GM19043 (cell line): Measurements from ENCODE around the gene SLC39A11.
A peak's percentile ranks its signal among the peaks of the same experiment; 100 is the strongest.
"Not testable (repeated sequence)": the region's sequence is repeated elsewhere in the genome, so short reads cannot be mapped to it uniquely, and the experiment has no call there.

ENCODE experiments used
- ATAC-seq: cut with Tn5 transposase; IDR thresholded peaks from one replicate; pipeline ENCODE4 v1.9.1; 2021; ENCODE audit warnings: low read depth; ENCODE audit not compliant: unreplicated experiment

Gene SLC39A11

GRCh38 chr17:72648702-72649101 is 443.8 kb downstream of the SLC39A11 start:
- ATAC-seq = no peak

- ATAC-seq = no peak
These were observed 446.3 kb downstream of the SLC39A11 start for GRCh38 chr17:72646176-72646575.

- no peak for ATAC-seq
These were observed 448.0 kb downstream of the SLC39A11 start for GRCh38 chr17:72644492-72644891.

GRCh38 chr17:72643575-72644216 is 448.8 kb downstream of the SLC39A11 start:
- no peak for ATAC-seq

- ATAC-seq = no peak
These were observed 449.8 kb downstream of the SLC39A11 start for GRCh38 chr17:72642720-72643119.

GRCh38 chr17:72640415-72641165 is 451.9 kb downstream of the SLC39A11 start:
- no peak for ATAC-seq

GRCh38 chr17:72639711-72640110 is 452.8 kb downstream of the SLC39A11 start:
- no peak for ATAC-seq

GRCh38 chr17:72638932-72639331 is 453.6 kb downstream of the SLC39A11 start:
- ATAC-seq = not testable (repeated sequence)

GRCh38 chr17:72635034-72635635 is 457.4 kb downstream of the SLC39A11 start:
- no peak for ATAC-seq

GRCh38 chr17:72634621-72635020 is 457.9 kb downstream of the SLC39A11 start:
- no peak for ATAC-seq

GRCh38 chr17:72631949-72632684 is 460.4 kb downstream of the SLC39A11 start:
- ATAC-seq = no peak

GRCh38 chr17:72631568-72631948 is 460.9 kb downstream of the SLC39A11 start:
- ATAC-seq = no peak

- ATAC-seq = no peak
These were observed 467.8 kb downstream of the SLC39A11 start for GRCh38 chr17:72624652-72625051.

GRCh38 chr17:72624226-72624625 is 468.3 kb downstream of the SLC39A11 start:
- ATAC-seq = no peak

- no peak for ATAC-seq
These were observed 469.6 kb downstream of the SLC39A11 start for GRCh38 chr17:72622661-72623433.

- ATAC-seq = no peak
These were observed 472.4 kb downstream of the SLC39A11 start for GRCh38 chr17:72619976-72620650.

GRCh38 chr17:72618001-72618509 is 474.4 kb downstream of the SLC39A11 start:
- ATAC-seq = peak; percentile 53

GRCh38 chr17:72617557-72617956 is 474.9 kb downstream of the SLC39A11 start:
- no peak for ATAC-seq

GRCh38 chr17:72616447-72616846 is 476.0 kb downstream of the SLC39A11 start:
- ATAC-seq = no peak

GRCh38 chr17:72615627-72615991 is 476.9 kb downstream of the SLC39A11 start:
- no peak for ATAC-seq
